ENCODE results near the gene SEL1L3. TPM values are rescaled to one million over a fixed set of nuclear protein-coding genes. Genes with fewer than 3 reads are reported as not detected.

SEL1L3 gene
- total and polyA plus RNA-seq, 9 of the 15 experiments (the other 6 are each of a cell fraction or from before 2014, with no cell fraction given) = 10.0 to 44.3 (median 21.6) TPM

DNA sequence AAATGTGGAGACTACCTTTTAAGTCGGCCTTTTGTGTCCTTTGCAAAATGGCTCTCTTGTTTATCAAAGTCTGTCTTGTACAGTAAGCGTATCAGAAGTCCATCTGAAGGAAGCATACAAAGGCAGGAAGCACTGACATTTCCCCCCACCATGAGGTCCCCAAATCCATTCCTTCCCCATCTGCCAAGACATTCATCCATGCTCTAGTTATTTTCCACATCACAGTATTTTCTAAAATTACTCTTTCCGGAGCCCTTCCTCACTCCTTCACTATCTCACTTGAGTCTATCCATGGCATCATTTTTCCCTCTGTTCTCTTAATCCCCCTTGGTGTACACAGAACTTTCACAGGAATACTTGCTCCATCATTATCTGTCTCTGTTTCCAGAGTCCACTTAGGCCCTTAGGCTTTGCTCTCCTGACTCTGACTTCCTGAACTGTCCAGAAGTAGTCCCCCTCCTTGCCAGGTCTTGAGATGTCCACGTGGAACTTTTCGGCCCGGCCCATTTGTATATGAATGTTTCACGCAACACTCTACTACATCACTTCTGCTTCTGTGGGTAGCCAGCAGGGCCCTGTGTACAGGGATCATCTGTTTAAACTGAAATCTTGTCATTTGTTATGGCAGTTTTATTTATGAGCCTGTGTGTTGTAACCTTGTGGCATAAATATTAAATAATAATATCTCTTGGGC is 2.1 kb downstream of the SEL1L3 start (continued):
- TF ChIP-seq ZBTB40 (IDR thresholded peaks at IDR 0.05) = no peak
- TF ChIP-seq ZBTB40 (CRISPR knock-in tag; IDR thresholded peaks at IDR 0.05) = no peak
- 0 out of 2 replicates have a peak, but pooled peaks have one; percentile 17 for TF ChIP-seq ZBTB2 (IDR thresholded peaks at IDR 0.05)
- TF ChIP-seq SREBF2 (CRISPR knock-in tag; IDR thresholded peaks at IDR 0.05) = no peak
- no peak for TF ChIP-seq ZNF780A (CRISPR knock-in tag; IDR thresholded peaks at IDR 0.05)
- TF ChIP-seq NR1H2 (CRISPR knock-in tag; IDR thresholded peaks at IDR 0.05) = no peak
- TF ChIP-seq ZBTB1 (CRISPR knock-in tag; IDR thresholded peaks at IDR 0.05; ENCODE audit: borderline replicate concordance, low read depth) = no peak
- no peak for TF ChIP-seq KLF16 (IDR thresholded peaks at IDR 0.05)
- TF ChIP-seq POLR2AphosphoS5 (IDR thresholded peaks at IDR 0.05; ENCODE audit: control insufficient read depth, insufficient read depth, low read depth, low read length) = peak; percentile 51; the same call in 1 of the 2 replicates
- 0 out of 2 replicates have a peak, but pooled peaks have one; percentile 9 for TF ChIP-seq MTA1 (IDR thresholded peaks at IDR 0.05; ENCODE audit: borderline replicate concordance)
- no peak for TF ChIP-seq NUFIP1 (IDR thresholded peaks at IDR 0.05; ENCODE audit: partially characterized antibody)
- TF ChIP-seq, protein P1, sequence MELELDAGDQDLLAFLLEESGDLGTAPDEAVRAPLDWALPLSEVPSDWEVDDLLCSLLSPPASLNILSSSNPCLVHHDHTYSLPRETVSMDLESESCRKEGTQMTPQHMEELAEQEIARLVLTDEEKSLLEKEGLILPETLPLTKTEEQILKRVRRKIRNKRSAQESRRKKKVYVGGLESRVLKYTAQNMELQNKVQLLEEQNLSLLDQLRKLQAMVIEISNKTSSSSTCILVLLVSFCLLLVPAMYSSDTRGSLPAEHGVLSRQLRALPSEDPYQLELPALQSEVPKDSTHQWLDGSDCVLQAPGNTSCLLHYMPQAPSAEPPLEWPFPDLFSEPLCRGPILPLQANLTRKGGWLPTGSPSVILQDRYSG (tag; conservative IDR thresholded peaks at IDR 0.05; ENCODE audit: low read depth) = no peak; the same call in 1 of the 2 replicates
- no peak for TF ChIP-seq ELK1 (CRISPR knock-in tag; IDR thresholded peaks at IDR 0.05)
